NOMO-1 treated with DMSO at 0.1 percent for 48 hours (cell line): ENCODE data around the gene LRP1B.

Source experiments
- DNase-seq: peaks from one replicate; lab custom pipeline; 2025; ENCODE audit not compliant: unreplicated experiment; lab: John Stamatoyannopoulos, UW

Gene LRP1B

DNA sequence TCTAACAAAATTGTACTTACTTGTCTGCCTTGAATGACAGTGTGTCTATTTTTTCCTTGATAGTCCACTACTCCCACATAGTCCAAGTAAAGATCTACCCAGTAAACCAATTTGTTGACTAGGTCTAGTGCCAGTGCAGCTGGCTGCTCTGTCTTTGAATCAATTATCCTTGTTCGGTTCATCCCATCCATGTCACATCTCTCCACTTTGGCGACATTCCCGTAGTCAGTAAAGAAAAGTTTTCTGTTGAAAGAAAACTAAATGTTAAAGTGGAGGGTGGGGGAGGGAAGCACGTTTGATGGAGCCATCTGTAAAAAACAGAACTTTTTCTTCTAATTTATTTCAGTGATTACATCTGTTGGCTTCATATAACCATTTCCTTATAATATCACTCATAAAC, 1068.8 kb downstream of the LRP1B start:
- DNase-seq = no peak

DNA sequence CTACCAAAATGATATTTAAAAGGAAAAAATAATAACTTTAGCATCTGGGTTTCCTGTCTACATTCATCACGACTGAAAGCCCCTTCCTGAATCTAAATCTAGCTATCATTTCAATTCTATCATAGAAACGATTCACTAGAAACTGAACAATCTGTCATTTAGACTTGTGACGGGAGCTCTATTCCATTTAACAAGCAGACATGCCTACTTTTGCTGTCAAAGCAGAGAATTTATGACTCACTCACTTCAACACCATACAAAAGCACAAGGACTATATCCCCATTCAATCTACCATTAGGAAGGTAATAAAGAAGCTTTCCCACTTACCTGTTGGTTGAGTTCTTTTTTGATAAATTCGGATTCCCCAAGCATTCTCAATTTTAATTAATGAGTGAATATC, 1072.3 kb downstream of the LRP1B start:
- no peak for DNase-seq

GRCh38 chr2:141055531-141055930, 1075.3 kb downstream of the LRP1B start:
- no peak for DNase-seq

GRCh38 chr2:141048951-141049350, 1081.9 kb downstream of the LRP1B start:
- DNase-seq = no peak

GRCh38 chr2:141041281-141041680, 1089.5 kb downstream of the LRP1B start:
- DNase-seq = no peak

GRCh38 chr2:141038341-141038740, 1092.5 kb downstream of the LRP1B start:
- no peak for DNase-seq

GRCh38 chr2:141037361-141037760, 1093.5 kb downstream of the LRP1B start:
- no peak for DNase-seq

GRCh38 chr2:141035846-141036420, 1094.9 kb downstream of the LRP1B start:
- DNase-seq = no peak

DNA sequence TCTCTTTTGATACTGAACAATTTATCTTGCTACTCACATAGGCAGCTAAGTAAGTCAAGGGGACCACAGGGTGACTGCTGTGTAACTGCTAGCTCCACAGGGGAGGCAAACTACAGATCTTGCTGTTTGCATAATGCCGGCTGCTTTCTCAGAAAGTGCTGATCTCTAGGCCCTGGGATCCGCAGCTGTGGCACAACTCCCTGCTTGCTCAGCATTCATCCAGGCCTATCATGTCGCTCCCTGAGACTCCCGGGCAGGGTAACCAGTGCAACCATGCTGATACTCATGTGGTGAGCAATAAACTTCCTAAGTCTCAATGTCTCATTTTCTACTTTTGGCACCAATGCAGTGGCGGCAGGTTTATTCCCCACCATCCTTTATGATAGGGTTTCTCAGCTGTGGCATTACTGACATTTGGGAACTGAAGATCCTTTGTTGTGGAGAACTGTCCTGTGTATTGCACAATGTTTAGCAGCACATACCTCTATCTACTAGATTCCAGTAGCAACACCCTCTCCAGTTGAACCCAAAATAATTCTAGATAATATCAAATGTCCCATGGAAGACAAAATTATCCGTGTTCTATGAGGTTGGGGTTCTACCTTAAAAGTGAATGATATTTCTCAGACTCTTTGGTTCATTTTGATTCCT, 1101.3 kb downstream of the LRP1B start:
- DNase-seq = no peak

DNA sequence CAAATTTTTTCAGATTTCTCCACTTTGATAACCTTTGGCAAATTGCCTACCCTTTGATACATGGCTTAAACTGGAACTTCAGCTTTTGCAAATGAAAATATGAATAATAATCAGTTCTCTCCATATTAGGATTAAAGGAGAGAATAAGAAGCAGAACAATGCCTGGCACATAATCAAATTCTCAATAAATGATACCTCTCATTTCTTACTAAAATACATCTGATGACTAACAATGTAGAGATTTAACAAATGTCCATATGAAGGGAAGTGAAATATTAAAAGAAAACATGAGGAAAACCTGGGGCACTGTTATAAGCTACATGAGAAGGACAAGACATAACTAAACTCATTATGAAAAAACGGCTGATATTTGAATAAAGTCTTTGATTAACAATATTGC, 1103.6 kb downstream of the LRP1B start:
- DNase-seq = no peak

DNA sequence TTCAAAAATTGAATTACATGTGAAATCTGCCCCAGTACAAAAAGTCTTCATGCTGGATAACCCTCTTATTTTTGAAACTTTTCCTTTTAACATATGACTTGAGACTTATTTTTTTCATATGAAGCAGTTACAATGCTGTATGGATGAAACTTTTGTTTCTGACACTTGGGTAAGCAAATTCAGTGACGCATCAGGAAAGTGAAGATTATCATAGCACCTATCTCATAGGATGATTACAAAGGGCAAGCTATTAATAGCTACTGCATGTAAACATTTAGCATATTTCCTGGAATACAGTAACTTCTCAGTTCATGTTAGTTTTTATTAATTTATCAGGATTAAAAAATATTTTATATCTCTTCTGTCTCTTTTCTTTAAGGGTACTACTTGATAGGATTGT, 1109.2 kb downstream of the LRP1B start:
- DNase-seq = no peak

GRCh38 chr2:141021109-141021508, 1109.7 kb downstream of the LRP1B start:
- DNase-seq = no peak

GRCh38 chr2:141020346-141020745, 1110.5 kb downstream of the LRP1B start:
- DNase-seq = no peak

DNA sequence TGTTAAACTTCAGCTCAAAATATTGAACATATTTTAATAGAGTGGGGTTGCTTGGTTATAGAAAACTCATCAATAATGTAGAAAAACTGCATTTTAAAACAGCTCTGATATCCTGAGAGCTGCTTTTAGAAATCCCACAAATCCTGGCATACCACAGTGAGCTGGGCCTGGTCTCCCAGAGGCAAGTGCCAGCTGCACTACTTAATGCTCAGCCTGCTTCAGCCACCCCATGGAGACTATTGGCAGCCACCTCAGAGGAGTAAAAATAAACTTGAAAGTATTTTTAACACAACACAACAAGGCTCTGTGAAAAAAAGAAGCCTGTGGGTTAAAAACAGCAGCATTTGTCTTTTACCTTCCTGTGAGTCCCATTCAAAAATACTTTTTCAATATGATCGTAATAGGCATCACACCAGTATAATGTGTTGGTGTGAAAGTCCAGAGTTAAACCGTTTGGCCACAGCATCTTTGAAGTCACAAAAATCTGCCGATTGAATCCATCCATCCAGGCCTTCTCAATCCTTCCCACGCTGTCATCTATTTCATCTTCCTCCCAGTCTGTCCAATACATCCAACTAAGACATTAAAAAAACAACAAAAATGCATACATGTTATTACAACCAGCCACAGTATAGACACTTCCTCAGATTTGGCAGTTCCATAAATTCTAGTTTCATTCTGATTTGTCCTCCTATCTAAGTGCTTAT, 1115.3 kb downstream of the LRP1B start:
- no peak for DNase-seq

DNA sequence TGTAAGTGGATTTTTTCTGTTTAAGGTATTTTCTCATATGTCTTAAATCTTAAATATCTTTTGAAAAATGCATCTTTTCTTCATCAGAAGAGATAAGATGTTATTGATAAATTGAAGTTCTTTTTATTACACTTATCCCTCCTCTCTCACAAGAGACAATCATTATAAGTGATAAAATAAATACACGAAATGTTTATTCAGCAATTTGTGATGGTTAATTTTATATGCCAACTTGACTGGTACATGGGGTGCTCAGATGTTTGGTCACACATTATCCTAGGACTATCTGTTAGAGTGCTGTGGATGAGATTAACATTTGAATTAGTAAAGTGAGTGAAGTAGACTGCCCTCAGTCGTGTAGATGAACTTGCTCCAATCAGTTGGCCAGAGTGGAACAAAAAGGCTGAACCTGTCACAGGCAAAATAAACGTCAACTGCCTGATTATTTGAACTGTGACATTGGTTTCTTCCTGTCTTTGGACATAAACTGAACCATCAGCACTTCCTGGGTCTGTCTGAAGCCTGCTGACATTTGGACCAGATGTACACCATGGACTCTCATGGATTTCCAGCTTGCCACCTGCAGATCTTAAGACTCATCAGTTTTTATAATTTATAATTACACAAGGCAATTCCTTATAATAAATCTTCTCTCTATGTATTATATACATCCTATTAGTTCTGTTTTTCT, 1126.7 kb downstream of the LRP1B start:
- DNase-seq = no peak

DNA sequence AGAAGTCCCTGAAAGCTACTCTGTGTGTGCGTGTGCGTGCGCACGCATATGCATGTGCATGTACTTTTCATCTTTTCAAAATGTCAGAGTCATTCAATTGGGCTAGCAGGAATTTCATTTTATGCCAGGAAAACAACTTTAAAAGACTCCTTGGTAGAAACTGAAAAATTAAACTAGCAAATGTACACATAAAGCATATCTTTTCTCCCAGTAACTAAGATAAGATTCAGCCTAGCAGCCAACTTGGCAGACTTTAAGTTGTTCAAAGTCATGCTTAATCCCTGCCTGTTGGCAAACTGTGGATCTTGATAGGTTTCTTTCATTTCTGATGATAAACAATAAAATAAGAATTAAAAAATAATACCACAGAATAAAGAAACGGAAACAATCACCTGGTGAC, 1129.1 kb downstream of the LRP1B start:
- DNase-seq = no peak

GRCh38 chr2:140998577-140998976, 1132.2 kb downstream of the LRP1B start:
- DNase-seq = no peak

DNA sequence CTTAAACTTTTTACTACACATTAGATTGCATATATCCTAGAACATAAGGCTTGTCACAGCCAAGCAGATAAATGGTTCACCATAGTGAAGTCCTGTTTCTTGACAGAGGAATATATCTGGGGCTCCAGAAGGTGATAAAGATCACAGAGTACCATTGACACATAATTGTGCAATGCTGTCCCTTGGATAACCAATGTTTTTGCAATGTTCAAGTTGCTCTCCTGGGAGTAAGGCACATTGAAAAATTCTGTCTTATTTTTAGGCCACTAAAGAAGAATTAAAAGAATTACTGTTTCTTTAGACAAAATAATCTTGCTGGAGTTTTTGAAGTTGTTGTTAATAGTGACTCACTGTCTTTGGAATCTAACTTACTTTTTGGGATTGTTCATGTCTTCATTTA, 1132.8 kb downstream of the LRP1B start:
- DNase-seq = no peak

GRCh38 chr2:140994856-140995255, 1136.0 kb downstream of the LRP1B start:
- no peak for DNase-seq

DNA sequence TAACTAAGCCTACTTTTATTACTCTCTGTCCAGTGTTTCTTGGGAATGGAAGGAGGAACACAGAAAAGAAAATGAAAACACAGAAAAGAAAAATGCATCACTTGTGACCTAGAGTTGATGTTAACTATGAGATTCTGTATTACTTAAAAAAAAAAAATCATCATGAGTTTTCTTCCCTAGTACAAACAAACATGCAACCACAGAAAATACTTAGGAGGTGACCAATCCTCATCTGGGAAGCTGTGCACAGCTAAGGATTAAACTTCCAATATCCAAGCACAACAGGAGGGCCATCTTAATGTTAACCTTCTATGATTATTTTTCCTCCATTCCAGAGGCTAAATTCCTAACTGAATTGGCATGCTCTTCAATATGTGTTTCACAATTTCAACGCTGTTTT, 1140.4 kb downstream of the LRP1B start:
- DNase-seq = no peak

GRCh38 chr2:140988597-140988996, 1142.2 kb downstream of the LRP1B start:
- DNase-seq = no peak

GRCh38 chr2:140986456-140986855, 1144.4 kb downstream of the LRP1B start:
- no peak for DNase-seq
